SH-SY5Y (cell line): ENCODE measurements around the gene PDGFRB.

Experiments
- GATA2 ChIP-seq: IDR thresholded peaks from 2 replicates; pipeline ENCODE4 v1.6.1; 2011; ENCODE audit warnings: mild to moderate bottlenecking, low read depth, low read length
- GATA3 ChIP-seq: IDR thresholded peaks from 2 replicates; pipeline ENCODE4 v1.6.1; 2011; ENCODE audit warnings: low read depth, mild to moderate bottlenecking, low read length, moderate library complexity

DNA sequence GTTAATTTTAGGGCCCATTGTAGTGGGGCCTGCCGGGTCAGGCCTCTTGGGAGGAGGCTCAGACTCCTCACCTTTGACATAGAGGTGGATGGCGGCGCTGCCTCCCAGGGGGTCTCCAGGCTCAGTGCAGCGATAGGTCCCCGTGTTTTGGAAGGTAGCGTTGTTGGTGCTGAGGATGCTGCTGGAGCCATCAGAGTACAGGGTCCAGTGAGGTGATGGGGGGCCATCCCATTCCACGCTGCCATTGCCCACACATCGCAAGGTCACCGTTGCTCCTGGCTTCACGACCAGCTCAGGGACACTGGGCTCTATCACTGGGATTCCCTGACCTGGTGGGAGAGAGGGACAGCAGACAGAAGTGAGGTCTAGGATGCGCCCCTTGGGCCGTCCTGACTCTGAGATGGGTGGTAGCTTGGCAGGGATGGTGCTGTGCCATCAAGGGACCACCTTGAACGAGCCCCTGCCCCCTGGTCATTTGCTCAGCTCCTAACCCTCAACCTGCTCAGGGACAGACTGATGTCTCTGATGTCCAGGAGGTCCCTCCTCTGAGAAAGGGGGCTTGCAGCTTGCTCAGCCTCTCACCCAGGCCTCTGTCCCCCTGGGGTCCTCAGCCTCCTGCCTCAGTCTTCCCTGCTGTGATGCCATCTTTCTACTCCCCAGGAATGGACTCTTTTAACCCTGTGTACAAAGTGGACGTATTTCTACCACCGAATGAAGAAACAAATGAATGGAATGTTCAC is 74.8 kb downstream of the PDGFRB start:
- TF ChIP-seq GATA3 (no peak), GATA2 (no peak)
